ENCODE results near the gene BID.

The BID gene

GRCh38 chr22:17803609-17804270, 29.5 kb upstream of the BID start:
- in situ Hi-C loops (cut with MboI; ENCODE audit: low sequenced_read_pairs): no loop called here

- in situ Hi-C loops (cut with MboI; ENCODE audit: low sequenced_read_pairs): no loop called here
Observed at GRCh38 chr22:17802822-17803221, 28.6 kb upstream of the BID start.

GRCh38 chr22:17802411-17802810, 28.1 kb upstream of the BID start:
- in situ Hi-C loops (cut with MboI; ENCODE audit: low sequenced_read_pairs): no loop called here

- in situ Hi-C loops (cut with MboI; ENCODE audit: low sequenced_read_pairs): no loop called here
Observed at GRCh38 chr22:17797721-17798559, 23.7 kb upstream of the BID start.

- in situ Hi-C loops (cut with MboI; ENCODE audit: low sequenced_read_pairs): no loop called here
Observed at GRCh38 chr22:17796695-17797094, 22.4 kb upstream of the BID start.

- in situ Hi-C loops (cut with MboI; ENCODE audit: low sequenced_read_pairs): no loop called here
Observed at GRCh38 chr22:17795661-17796548, 21.6 kb upstream of the BID start.

GRCh38 chr22:17794726-17795542, 20.7 kb upstream of the BID start:
- in situ Hi-C loops (cut with MboI; ENCODE audit: low sequenced_read_pairs): no loop called here

- in situ Hi-C loops (cut with MboI; ENCODE audit: low sequenced_read_pairs): no loop called here
Observed at GRCh38 chr22:17792854-17793434, 18.7 kb upstream of the BID start.

GRCh38 chr22:17792299-17792698, 18.0 kb upstream of the BID start:
- in situ Hi-C loops (cut with MboI; ENCODE audit: low sequenced_read_pairs): no loop called here

- in situ Hi-C loops (cut with MboI; ENCODE audit: low sequenced_read_pairs): no loop called here
Observed at GRCh38 chr22:17791196-17791595, 16.9 kb upstream of the BID start.

GRCh38 chr22:17789379-17790200, 15.3 kb upstream of the BID start:
- in situ Hi-C loops (cut with MboI; ENCODE audit: low sequenced_read_pairs): no loop called here

- in situ Hi-C loops (cut with MboI; ENCODE audit: low sequenced_read_pairs): no loop called here
Observed at GRCh38 chr22:17788528-17789378, 14.5 kb upstream of the BID start.

GRCh38 chr22:17787716-17788330, 13.6 kb upstream of the BID start:
- in situ Hi-C loops (cut with MboI; ENCODE audit: low sequenced_read_pairs): no loop called here

- in situ Hi-C loops (cut with MboI; ENCODE audit: low sequenced_read_pairs): no loop called here
Observed at GRCh38 chr22:17787241-17787640, 13.0 kb upstream of the BID start.

GRCh38 chr22:17786435-17787161, 12.3 kb upstream of the BID start:
- in situ Hi-C loops (cut with MboI; ENCODE audit: low sequenced_read_pairs): no loop called here

GRCh38 chr22:17785185-17786184, 11.2 kb upstream of the BID start:
- in situ Hi-C loops (cut with MboI; ENCODE audit: low sequenced_read_pairs): no loop called here

Data from HL-60/S4 treated with phorbol 12-myristate 13-acetate at 8.2 ng/mL for 4 days and 3 days (cell line).